KMS-11 (cell line): ENCODE data around the gene BBX.
A peak's percentile ranks its signal among the peaks of the same experiment; 100 is the strongest.

Experiments used
- H2AFZ ChIP-seq: fragments of 200-600 bp; sonication (generic); 2 replicates; pipeline ENCODE4 v1.6.1; 2016; ENCODE audit warnings: antibody characterized with exemption, mixed run types, low read depth
- H3K27ac ChIP-seq: fragments of 200-600 bp; sonication (generic); 2 replicates; pipeline ENCODE4 v1.6.1; 2016; ENCODE audit warnings: mild to moderate bottlenecking, mixed run types
- H3K27me3 ChIP-seq: fragments of 200-600 bp; sonication (generic); 2 replicates; pipeline ENCODE4 v1.6.1; 2017; ENCODE audit warnings: mild to moderate bottlenecking, low read depth, mixed run types, moderate library complexity; ENCODE audit not compliant: insufficient read depth
- H3K36me3 ChIP-seq: fragments of 200-600 bp; sonication (generic); 2 replicates; pipeline ENCODE4 v1.6.1; 2017; ENCODE audit warnings: mild to moderate bottlenecking, mixed run types; ENCODE audit not compliant: insufficient read depth
- H3K4me1 ChIP-seq: fragments of 200-600 bp; sonication (generic); 2 replicates; pipeline ENCODE4 v1.6.1; 2016; ENCODE audit warnings: mild to moderate bottlenecking, low read depth, mixed run types; ENCODE audit not compliant: poor library complexity, severe bottlenecking
- H3K4me2 ChIP-seq: fragments of 200-600 bp; sonication (generic); 2 replicates; pipeline ENCODE4 v1.7.0; 2016; ENCODE audit warnings: mild to moderate bottlenecking, mixed run types
- H3K4me3 ChIP-seq: fragments of 200-600 bp; sonication (generic); IDR thresholded peaks from 2 replicates; pipeline ENCODE4 v1.6.1; 2017; ENCODE audit warnings: low read depth, low read length, mixed read lengths; ENCODE audit not compliant: insufficient read depth
- H3K79me2 ChIP-seq: fragments of 200-600 bp; sonication (generic); 2 replicates; pipeline ENCODE4 v1.6.1; 2016; ENCODE audit warnings: low read depth, mixed run types; ENCODE audit not compliant: insufficient read depth
- H3K9ac ChIP-seq: fragments of 200-600 bp; sonication (generic); 2 replicates; pipeline ENCODE4 v1.6.1; 2016; ENCODE audit warnings: mild to moderate bottlenecking, mixed run types
- H4K20me1 ChIP-seq: fragments of 200-600 bp; sonication (generic); 2 replicates; pipeline ENCODE4 v1.6.1; 2016; ENCODE audit warnings: mild to moderate bottlenecking, mixed run types; ENCODE audit not compliant: insufficient read depth
- CTCF ChIP-seq: fragments of 200-600 bp; sonication (generic); conservative IDR thresholded peaks from 2 replicates; pipeline ENCODE4 v1.6.1; 2017; ENCODE audit warnings: low read depth, mild to moderate bottlenecking, antibody characterized with exemption, low read length, moderate library complexity, mixed read lengths

Gene BBX

GRCh38 chr3:107574650-107575049, 51.9 kb downstream of the BBX start:
- TF ChIP-seq CTCF: peak; percentile 64
- Histone ChIP-seq H4K20me1 (no peaks in the 10 kb centered on the region; the same call in 1 of the 2 replicates), H3K9ac (no peak overlapping the region), H3K27ac (no peak overlapping the region), H3K4me1 (no peaks in the 10 kb centered on the region), H2AFZ (no peak overlapping the region), H3K27me3 (no peaks in the 10 kb centered on the region), H3K4me3 (no peak overlapping the region), H3K4me2 (no peak overlapping the region), H3K79me2 (no peaks in the 10 kb centered on the region), H3K36me3 (no peaks in the 10 kb centered on the region)

- no peaks in the 10 kb centered on the region for H3K79me2 ChIP-seq
- no peak overlapping the region for H3K27ac ChIP-seq
- H3K4me3 ChIP-seq: no peak overlapping the region
- H3K4me1 ChIP-seq: peaks cover 7% of the 10 kb centered on the region
- no peaks in the 10 kb centered on the region for H3K36me3 ChIP-seq
- no peaks in the 10 kb centered on the region for H3K27me3 ChIP-seq
- H2AFZ ChIP-seq: no peak overlapping the region
- H3K9ac ChIP-seq: no peak overlapping the region
- H3K4me2 ChIP-seq: no peak overlapping the region
- TF ChIP-seq CTCF: no peak
- no peaks in the 10 kb centered on the region; the same call in 1 of the 2 replicates for H4K20me1 ChIP-seq
These were observed 55.3 kb downstream of the BBX start for GRCh38 chr3:107578091-107578490.

DNA sequence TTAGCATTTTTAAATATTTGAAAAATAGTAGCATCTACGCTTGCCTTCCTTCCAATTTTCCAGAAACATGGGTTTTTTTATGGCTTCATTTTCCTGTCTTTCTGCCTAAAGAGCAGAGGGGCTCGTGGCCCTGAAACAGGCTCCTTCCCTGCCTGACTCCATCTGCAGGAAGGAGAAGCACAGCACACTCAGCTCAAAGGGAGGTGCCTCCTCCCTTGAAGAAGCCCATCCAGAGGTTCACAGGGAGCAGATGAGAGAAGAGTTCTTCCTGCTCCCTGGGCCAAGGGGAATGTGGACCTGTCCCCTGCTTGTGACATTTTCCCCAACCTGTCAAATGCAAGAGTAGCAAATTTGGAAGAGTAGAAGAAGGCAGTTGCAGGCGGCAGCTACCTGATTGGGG, 55.8 kb downstream of the BBX start:
- no peak overlapping the region for H3K27ac ChIP-seq
- no peaks in the 10 kb centered on the region for H3K79me2 ChIP-seq
- no peak overlapping the region for H2AFZ ChIP-seq
- H3K36me3 ChIP-seq: no peaks in the 10 kb centered on the region
- no peaks in the 10 kb centered on the region; the same call in 1 of the 2 replicates for H4K20me1 ChIP-seq
- H3K9ac ChIP-seq: no peak overlapping the region
- TF ChIP-seq CTCF: no peak
- no peaks in the 10 kb centered on the region for H3K27me3 ChIP-seq
- peaks cover 7% of the 10 kb centered on the region for H3K4me1 ChIP-seq
- no peak overlapping the region for H3K4me3 ChIP-seq
- no peak overlapping the region for H3K4me2 ChIP-seq

GRCh38 chr3:107579371-107579770, 56.6 kb downstream of the BBX start:
- Histone ChIP-seq H4K20me1 (no peaks in the 10 kb centered on the region; the same call in 1 of the 2 replicates), H3K9ac (no peak overlapping the region), H3K27ac (no peak overlapping the region), H2AFZ (no peak overlapping the region), H3K36me3 (no peaks in the 10 kb centered on the region), H3K4me2 (no peak overlapping the region), H3K27me3 (no peaks in the 10 kb centered on the region), H3K4me3 (no peak overlapping the region), H3K79me2 (no peaks in the 10 kb centered on the region), H3K4me1 (peaks cover 7% of the 10 kb centered on the region)
- no peak for TF ChIP-seq CTCF
